HS-27A (cell line): ENCODE data around the gene RTF2.

Source experiments
- DNase-seq: peaks from one replicate; pipeline ENCODE4 v3.0.0-alpha.2; 2012; ENCODE audit warnings: low read depth, missing footprints

The RTF2 gene

DNA sequence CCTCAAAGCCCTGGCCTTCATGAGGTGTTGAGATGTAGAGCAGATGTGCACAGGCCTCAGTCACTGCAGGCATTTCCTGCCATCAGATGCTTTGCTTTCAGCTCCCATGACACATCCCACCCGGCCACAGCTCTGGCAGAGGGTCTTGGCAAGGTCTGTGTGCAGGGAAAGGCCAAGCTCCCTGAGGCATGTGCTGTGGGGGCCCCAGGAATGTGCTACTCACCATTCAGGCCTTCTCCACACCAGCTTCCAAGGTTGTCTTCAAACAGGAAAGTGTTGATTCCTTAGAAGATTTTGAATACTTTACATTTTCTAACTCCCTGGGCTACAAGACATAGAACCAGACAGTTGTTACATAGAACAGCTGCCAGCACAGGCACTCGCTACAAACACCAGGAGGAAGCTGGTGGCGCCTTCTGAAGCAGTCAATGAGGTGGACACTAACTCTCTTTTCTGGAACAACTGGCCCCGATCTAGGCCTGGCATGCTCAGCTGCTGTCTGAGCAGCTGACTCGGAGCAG is 28.6 kb upstream of the RTF2 start:
- DNase-seq, result peak; percentile 94

- no peak for DNase-seq
Measured at GRCh38 chr20:56440346-56441007, 27.9 kb upstream of the RTF2 start.

DNA sequence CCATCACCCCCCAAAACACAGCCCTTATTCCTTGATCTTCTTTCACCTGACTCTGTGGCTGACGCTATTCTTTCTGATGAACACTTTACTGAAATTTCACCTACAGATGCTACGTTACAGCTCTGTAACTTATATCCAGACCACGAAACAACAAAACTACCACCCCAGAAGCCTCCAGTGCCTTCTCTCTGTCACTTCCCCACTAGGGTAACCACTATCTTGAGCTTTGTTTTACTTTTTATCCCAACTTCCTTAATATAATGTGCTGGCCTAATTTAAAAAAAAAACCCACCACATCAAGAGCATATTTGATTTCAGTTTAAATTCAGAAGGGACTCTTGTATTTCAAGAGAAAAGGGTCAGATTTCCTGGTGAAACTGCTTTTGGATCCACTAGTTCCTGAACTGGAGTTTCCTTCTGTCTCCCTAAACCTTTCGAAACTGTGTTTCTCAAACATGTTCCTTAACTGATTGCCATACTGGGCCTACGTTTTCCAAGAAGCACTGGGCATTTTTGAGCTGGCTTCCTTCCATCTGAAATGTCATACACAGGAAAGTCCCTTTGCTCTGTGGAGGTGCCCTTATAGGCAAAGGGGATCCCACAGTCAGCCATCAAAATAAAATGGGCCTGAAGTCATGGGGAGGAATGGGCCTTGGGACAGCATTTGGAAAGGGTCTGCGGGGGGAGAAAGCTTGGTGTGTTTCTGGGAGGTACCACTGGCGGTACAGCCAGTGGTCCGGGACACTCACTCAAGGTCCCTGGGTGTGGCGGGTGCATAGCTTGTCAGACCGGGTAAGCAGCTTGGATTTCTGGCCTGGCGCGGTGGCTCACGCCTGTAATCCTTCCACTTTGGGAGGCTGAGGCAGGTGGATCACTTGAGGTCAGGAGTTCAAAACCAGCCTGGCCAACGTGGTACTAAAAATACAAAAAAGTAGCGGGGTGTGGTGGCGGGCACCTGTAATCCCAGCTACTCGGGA is 25.8 kb upstream of the RTF2 start:
- DNase-seq, result no peak

GRCh38 chr20:56443654-56444540 is 24.5 kb upstream of the RTF2 start:
- DNase-seq, result no peak

DNA sequence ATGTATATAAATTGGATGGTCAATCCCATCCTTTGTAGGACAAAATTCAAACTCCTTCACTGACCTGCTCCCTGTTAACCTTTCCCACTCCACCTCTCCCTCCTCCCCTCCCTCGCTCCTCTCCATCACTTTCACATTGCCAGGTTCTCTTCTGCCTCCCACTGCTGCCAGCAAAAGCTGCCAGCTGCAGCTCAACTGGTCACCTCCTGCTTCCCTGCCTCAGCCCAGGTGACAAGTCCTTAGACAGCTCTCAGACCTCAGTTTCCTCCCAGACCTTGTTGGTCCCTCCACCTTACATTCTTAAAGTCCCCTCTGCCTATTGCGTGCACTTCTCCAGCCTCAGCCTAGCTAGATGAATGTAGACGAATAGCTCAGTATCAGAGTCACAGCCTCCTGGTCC is 23.3 kb upstream of the RTF2 start:
- no peak for DNase-seq

GRCh38 chr20:56445540-56445939 is 22.9 kb upstream of the RTF2 start:
- DNase-seq, result no peak

- no peak for DNase-seq
Measured at GRCh38 chr20:56447227-56447626, 21.2 kb upstream of the RTF2 start.

DNA sequence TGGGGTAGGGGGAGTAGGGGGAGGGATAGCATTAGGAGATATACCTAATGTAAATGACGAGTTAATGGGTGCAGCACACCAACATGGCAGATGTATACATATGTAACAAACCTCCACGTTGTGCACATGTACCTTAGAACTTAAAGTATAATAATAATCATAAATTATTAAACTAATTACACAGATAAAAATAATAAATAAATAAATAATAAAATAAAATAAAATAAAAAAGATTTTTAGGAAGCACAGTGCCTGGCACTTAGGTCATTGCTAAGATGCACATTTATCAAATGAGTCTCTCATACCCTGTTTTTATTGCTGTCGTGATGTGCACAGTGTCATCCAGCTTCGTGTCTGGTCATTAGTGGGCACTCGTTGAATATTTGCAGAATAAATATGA is 19.0 kb upstream of the RTF2 start:
- no peak for DNase-seq

DNA sequence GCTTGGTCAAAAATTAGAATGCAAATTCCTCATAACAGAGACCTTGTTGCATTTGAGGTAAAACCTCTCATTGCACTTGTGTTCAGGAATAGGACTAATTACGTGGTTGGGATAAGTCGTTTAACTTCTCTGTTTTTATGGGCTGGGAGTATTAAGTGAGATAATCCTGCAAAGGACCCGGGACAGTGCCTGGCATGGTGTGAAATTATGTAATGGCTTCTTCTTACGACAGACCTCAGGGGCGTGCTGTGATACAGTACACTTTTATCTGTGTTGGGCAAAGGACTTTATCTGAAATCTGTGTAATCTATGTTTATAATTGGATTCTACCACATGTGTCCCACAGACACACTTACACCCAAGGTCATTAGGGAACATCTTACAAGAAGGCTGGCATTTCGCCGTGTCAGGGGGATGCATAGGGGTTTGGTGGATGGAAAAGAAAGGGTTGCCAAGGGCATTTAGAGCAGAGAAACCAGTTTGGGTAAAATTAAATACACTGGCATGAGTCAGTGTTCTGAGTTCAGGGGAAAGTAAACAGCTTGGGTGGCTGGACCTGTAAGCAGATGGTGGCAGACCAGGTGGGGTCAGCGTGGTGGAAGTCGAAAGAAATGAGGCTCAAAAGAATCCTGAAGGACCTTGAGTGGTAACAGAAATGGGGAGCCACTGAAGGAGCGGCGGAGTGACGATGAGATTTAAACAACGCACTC is 17.2 kb upstream of the RTF2 start:
- no peak for DNase-seq

DNA sequence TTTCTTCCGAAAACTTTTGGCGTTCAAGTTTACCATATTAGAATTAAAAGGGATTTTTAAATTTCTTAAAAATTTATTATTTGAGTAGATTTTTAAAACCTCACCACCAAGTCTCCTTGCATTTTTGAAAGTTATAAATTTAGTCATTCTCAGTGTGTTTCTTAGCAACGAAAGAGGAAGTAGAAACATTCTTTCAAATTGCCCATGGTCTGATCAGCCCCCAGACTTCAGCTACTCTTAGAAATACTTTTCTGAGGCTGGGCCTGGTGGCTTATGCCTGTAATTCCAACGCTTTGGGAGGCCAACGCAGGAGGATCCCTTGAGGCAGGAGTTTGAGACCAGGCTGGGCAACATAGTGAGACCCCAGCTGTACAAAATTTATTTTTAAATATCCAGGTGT is 15.1 kb upstream of the RTF2 start:
- no peak for DNase-seq

DNA sequence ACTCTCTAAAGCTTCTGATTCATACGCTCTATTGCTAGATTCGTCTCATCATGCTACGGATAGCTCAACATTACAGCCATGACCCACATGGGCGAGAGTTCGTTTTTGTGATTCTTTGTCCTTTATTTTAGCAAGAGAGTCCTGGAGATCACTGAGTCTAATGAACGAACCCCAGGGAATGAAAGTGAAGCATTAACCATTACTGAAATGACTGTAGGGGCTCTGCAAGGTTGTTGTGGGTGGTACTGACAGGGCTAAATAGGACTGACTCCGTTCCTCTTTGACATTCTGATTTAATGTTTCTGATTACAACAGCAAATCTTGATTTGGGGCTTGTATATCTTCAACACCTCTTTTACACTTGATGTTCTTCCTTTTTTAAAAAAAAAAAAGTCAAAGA is 13.7 kb upstream of the RTF2 start:
- DNase-seq, result no peak

DNA sequence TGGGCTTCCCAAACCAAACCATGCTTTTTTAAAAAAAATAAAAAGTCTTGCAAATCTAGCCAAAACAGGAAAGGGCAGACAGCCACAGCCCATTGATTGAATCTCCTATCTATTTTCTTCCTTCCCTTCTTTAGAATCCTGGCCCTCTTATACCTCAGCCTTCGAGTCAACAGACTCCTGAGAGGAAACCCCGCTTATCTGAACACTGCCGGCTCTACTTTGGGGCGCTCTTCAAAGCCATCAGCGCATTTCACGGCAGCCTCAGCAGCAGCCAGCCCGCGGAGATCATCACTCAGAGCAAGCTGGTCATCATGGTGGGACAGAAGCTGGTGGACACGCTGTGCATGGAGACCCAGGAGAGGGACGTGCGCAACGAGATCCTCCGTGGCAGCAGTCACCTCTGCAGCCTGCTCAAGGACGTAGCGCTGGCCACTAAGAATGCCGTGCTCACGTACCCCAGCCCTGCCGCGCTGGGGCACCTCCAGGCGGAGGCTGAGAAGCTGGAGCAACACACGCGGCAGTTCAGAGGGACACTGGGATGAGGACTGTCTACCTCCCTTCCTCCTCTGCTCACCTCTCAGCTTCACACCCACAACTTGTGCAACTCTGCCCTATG is 10.1 kb upstream of the RTF2 start:
- no peak for DNase-seq

- no peak for DNase-seq
Measured at GRCh38 chr20:56460459-56460858, 8.0 kb upstream of the RTF2 start.

GRCh38 chr20:56461576-56461975 is 6.9 kb upstream of the RTF2 start:
- no peak for DNase-seq

GRCh38 chr20:56463428-56463827 is 5.0 kb upstream of the RTF2 start:
- DNase-seq, result no peak

DNA sequence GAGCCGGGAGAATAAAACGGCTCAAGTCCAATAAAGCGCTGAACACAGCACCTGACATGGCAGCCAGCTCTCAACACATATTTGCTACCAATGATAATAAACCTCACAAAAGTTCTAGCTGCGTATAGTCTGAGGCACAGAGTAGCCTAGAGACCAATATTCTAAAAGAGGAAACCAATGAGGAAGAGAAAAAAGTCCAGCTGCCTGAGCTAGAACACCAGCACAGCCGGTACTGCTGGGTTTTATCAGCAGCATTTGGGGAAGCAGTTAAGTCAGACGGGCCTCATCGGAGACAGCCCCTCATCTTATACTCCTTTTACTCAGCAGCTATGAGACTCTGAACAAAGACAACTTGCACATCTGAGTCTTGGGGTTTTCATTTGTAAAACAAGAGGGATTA is 2.4 kb upstream of the RTF2 start:
- no peak for DNase-seq

- no peak for DNase-seq
Measured at GRCh38 chr20:56467968-56468315, 485 bp upstream of the RTF2 start.

GRCh38 chr20:56469077-56469449 is 636 bp downstream of the RTF2 start:
- DNase-seq, result no peak

DNA sequence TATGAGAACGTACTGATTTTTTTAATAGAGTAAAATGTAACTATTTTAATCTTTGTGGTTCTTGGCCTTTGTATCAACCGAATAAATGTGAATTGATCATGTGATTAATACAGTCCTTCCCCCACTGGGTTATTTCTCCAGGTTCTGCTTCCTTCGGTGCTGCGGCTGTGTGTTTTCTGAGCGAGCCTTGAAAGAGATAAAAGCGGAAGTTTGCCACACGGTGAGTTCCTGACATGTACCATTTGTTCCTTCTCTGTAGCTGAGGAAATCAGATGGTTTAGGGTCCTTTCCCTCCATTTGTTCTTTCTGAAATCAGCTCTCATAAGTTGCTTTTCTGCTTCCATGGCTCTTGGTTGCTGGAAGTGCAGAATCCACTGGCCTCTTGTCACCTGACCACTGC is 15.5 kb downstream of the RTF2 start:
- no peak for DNase-seq

DNA sequence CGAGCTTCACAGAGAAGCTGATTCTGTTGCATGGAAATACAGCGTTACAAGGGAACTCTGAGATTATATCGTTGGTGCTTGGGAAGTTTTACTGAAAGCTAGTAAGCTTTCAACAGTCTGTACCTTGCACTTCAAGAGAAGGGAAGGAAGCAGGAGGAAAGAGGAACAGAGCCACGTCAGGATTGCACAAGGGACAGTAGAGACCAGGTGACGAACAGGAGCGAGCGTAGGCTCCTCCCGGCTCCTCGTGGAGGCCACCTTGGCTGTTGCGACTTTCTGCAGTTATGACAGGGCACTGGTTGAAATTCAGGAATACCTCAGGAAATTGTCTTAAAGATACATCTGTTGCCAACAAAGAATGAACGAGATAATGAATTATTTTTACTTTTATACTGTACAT is 18.8 kb downstream of the RTF2 start:
- no peak for DNase-seq

DNA sequence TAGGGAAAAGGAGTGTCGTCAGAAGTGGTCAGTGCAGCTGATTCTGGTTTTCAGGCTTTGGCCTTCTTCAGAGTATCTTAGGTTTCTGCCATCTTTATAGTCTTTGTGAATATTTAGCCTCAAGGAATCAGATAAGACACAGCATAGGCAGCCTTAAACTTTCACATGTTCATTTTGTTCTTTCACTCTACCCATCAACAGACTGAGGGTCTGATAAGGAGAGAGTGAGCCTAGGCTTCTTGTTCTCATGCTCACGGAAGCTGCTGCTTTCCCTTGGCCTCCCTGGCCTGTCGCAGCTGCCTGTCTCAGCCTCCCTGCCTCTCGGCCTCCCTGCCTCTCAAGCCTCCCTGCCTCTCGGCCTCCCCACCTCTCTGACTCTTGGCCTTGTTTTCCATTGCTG is 20.1 kb downstream of the RTF2 start:
- no peak for DNase-seq
